ENCODE data around the gene ZNF143. TPM values are rescaled to one million over a fixed set of nuclear protein-coding genes. Genes with fewer than 3 reads are reported as not detected.

The ZNF143 gene
- total RNA-seq, 1 experiment from 2014 or later, result 35.8 TPM

- H3K27me3 Mint-ChIP-seq (ENCODE audit: low read depth), result no peaks in the 10 kb centered on the region
- TF ChIP-seq ZNF138 (CRISPR knock-in tag; conservative IDR thresholded peaks at IDR 0.05), result no peak
- TF ChIP-seq NFE2L1 (CRISPR knock-in tag; IDR thresholded peaks at IDR 0.05), result no peak
- TF ChIP-seq FOXJ3 (CRISPR knock-in tag; IDR thresholded peaks at IDR 0.05; ENCODE audit: borderline replicate concordance), result no peak
- no peak for TF ChIP-seq SP1 (CRISPR knock-in tag; conservative IDR thresholded peaks at IDR 0.05)
- TF ChIP-seq CREB1 (CRISPR knock-in tag; IDR thresholded peaks at IDR 0.05), result no peak
- TF ChIP-seq ATF3 (CRISPR knock-in tag; conservative IDR thresholded peaks at IDR 0.05), result no peak
- no peak for TF ChIP-seq E2F4 (CRISPR knock-in tag; IDR thresholded peaks at IDR 0.05; ENCODE audit: borderline replicate concordance, low read depth)
- no peak for TF ChIP-seq E2F1 (CRISPR knock-in tag; IDR thresholded peaks at IDR 0.05)
- H3K27ac Mint-ChIP-seq, result no peak overlapping the region
- no peaks in the 10 kb centered on the region for H3K9me3 Mint-ChIP-seq
- POLR2A ChIA-PET, result no interaction called here
- peaks cover 85% of the 10 kb centered on the region for H3K36me3 Mint-ChIP-seq
- no peaks in the 10 kb centered on the region for H3K4me1 Mint-ChIP-seq
- H3K4me3 Mint-ChIP-seq, result no peak overlapping the region
- CTCF ChIA-PET, result no interaction called here
- no peak for ATAC-seq
- no peak for DNase-seq (ENCODE audit: low spot score)
These were observed 32.1 kb upstream of the ZNF143 start for GRCh38 chr11:9428706-9429105.

GRCh38 chr11:9438611-9439010 is 22.2 kb upstream of the ZNF143 start:
- peaks cover 82% of the 10 kb centered on the region for H3K36me3 Mint-ChIP-seq
- H3K4me3 Mint-ChIP-seq, result no peak overlapping the region
- H3K9me3 Mint-ChIP-seq, result no peaks in the 10 kb centered on the region
- ChIA-PET POLR2A (no interaction called here), CTCF (no interaction called here)
- no peaks in the 10 kb centered on the region for H3K27me3 Mint-ChIP-seq (ENCODE audit: low read depth)
- ATAC-seq, result no peak
- no peaks in the 10 kb centered on the region for H3K4me1 Mint-ChIP-seq
- H3K27ac Mint-ChIP-seq, result no peak overlapping the region
- TF ChIP-seq, protein P1, sequence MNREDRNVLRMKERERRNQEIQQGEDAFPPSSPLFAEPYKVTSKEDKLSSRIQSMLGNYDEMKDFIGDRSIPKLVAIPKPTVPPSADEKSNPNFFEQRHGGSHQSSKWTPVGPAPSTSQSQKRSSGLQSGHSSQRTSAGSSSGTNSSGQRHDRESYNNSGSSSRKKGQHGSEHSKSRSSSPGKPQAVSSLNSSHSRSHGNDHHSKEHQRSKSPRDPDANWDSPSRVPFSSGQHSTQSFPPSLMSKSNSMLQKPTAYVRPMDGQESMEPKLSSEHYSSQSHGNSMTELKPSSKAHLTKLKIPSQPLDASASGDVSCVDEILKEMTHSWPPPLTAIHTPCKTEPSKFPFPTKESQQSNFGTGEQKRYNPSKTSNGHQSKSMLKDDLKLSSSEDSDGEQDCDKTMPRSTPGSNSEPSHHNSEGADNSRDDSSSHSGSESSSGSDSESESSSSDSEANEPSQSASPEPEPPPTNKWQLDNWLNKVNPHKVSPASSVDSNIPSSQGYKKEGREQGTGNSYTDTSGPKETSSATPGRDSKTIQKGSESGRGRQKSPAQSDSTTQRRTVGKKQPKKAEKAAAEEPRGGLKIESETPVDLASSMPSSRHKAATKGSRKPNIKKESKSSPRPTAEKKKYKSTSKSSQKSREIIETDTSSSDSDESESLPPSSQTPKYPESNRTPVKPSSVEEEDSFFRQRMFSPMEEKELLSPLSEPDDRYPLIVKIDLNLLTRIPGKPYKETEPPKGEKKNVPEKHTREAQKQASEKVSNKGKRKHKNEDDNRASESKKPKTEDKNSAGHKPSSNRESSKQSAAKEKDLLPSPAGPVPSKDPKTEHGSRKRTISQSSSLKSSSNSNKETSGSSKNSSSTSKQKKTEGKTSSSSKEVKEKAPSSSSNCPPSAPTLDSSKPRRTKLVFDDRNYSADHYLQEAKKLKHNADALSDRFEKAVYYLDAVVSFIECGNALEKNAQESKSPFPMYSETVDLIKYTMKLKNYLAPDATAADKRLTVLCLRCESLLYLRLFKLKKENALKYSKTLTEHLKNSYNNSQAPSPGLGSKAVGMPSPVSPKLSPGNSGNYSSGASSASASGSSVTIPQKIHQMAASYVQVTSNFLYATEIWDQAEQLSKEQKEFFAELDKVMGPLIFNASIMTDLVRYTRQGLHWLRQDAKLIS (CRISPR knock-in tag; IDR thresholded peaks at IDR 0.05; ENCODE audit: borderline replicate concordance), result no peak
- TF ChIP-seq PRRX2 (CRISPR knock-in tag; IDR thresholded peaks at IDR 0.05), result no peak
- no peak for TF ChIP-seq JAZF1 (CRISPR knock-in tag; IDR thresholded peaks at IDR 0.05)
- TF ChIP-seq, protein P2, sequence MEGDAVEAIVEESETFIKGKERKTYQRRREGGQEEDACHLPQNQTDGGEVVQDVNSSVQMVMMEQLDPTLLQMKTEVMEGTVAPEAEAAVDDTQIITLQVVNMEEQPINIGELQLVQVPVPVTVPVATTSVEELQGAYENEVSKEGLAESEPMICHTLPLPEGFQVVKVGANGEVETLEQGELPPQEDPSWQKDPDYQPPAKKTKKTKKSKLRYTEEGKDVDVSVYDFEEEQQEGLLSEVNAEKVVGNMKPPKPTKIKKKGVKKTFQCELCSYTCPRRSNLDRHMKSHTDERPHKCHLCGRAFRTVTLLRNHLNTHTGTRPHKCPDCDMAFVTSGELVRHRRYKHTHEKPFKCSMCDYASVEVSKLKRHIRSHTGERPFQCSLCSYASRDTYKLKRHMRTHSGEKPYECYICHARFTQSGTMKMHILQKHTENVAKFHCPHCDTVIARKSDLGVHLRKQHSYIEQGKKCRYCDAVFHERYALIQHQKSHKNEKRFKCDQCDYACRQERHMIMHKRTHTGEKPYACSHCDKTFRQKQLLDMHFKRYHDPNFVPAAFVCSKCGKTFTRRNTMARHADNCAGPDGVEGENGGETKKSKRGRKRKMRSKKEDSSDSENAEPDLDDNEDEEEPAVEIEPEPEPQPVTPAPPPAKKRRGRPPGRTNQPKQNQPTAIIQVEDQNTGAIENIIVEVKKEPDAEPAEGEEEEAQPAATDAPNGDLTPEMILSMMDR (IDR thresholded peaks at IDR 0.05), result no peak
- no peak for TF ChIP-seq TEAD1 (CRISPR knock-in tag; IDR thresholded peaks at IDR 0.05)
- TF ChIP-seq HMGA2 (CRISPR knock-in tag; IDR thresholded peaks at IDR 0.05), result no peak
- TF ChIP-seq, protein P3, sequence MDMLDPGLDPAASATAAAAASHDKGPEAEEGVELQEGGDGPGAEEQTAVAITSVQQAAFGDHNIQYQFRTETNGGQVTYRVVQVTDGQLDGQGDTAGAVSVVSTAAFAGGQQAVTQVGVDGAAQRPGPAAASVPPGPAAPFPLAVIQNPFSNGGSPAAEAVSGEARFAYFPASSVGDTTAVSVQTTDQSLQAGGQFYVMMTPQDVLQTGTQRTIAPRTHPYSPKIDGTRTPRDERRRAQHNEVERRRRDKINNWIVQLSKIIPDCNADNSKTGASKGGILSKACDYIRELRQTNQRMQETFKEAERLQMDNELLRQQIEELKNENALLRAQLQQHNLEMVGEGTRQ (CRISPR knock-in tag; IDR thresholded peaks at IDR 0.05), result no peak
- no peak for TF ChIP-seq ZNF121 (CRISPR knock-in tag; IDR thresholded peaks at IDR 0.05)
- no peak for TF ChIP-seq CREM (CRISPR knock-in tag; IDR thresholded peaks at IDR 0.05)
- no peak for TF ChIP-seq JUN (CRISPR knock-in tag; IDR thresholded peaks at IDR 0.05)
- TF ChIP-seq CDX4 (CRISPR knock-in tag; IDR thresholded peaks at IDR 0.05; ENCODE audit: borderline replicate concordance), result no peak
- no peak for TF ChIP-seq E2F5 (CRISPR knock-in tag; IDR thresholded peaks at IDR 0.05)
- DNase-seq (ENCODE audit: low spot score), result no peak

All from WTC11 (cell line).